ENCODE results near the gene GARIN5B. TPM values are rescaled to one million over a fixed set of nuclear protein-coding genes. Genes with fewer than 3 reads are reported as not detected.

Gene GARIN5B
- total RNA-seq, 3 donors from 2014 or later: not detected

- intact Hi-C loops (cut with DNase I; ENCODE audit: low total_unique reads): no loop called here
These were observed 37.4 kb upstream of the GARIN5B start for GRCh38 chr19:55400281-55401087.

GRCh38 chr19:55398200-55398925 is 35.3 kb upstream of the GARIN5B start:
- intact Hi-C loops (cut with DNase I; ENCODE audit: low total_unique reads): no loop called here
- H3K27ac ChIP-seq: no peak overlapping the region
- H3K36me3 ChIP-seq: no peaks in the 10 kb centered on the region
- TF ChIP-seq CTCF (IDR thresholded peaks at IDR 0.05) (no peak), POLR2A (IDR thresholded peaks at IDR 0.05) (no peak), POLR2AphosphoS5 (IDR thresholded peaks at IDR 0.05) (no peak)
- H3K4me3 ChIP-seq: no peak overlapping the region
- no peaks in the 10 kb centered on the region for H3K9me3 ChIP-seq
- no peaks in the 10 kb centered on the region for H3K27me3 ChIP-seq
- DNase-seq (ENCODE audit: low spot score in 2 of 2): no peak
- H3K4me1 ChIP-seq: no peaks in the 10 kb centered on the region

More at GRCh38 chr19:55400281-55401087, 37.4 kb upstream of the GARIN5B start:
- Histone ChIP-seq H3K27me3 (no peaks in the 10 kb centered on the region), H3K4me3 (no peak overlapping the region), H3K9me3 (no peaks in the 10 kb centered on the region), H3K36me3 (no peaks in the 10 kb centered on the region), H3K4me1 (no peaks in the 10 kb centered on the region), H3K27ac (peak overlapping the region; percentile 26 to 43)
- peak in 1 of 2 donors; percentile 56 for DNase-seq (ENCODE audit: low spot score in 2 of 2)
- no peak for TF ChIP-seq POLR2AphosphoS5 (IDR thresholded peaks at IDR 0.05)
- TF ChIP-seq POLR2A (IDR thresholded peaks at IDR 0.05): no peak
- no peak for TF ChIP-seq CTCF (IDR thresholded peaks at IDR 0.05)

- Histone ChIP-seq H3K36me3 (no peaks in the 10 kb centered on the region), H3K27me3 (no peaks in the 10 kb centered on the region), H3K27ac (no peak overlapping the region), H3K9me3 (no peaks in the 10 kb centered on the region), H3K4me3 (no peak overlapping the region), H3K4me1 (peaks cover 5 to 6% of the 10 kb centered on the region in 2 donors)
- intact Hi-C loops (cut with DNase I; ENCODE audit: low total_unique reads): no loop called here
- TF ChIP-seq POLR2A (IDR thresholded peaks at IDR 0.05): no peak
- no peak for TF ChIP-seq CTCF (IDR thresholded peaks at IDR 0.05)
- TF ChIP-seq POLR2AphosphoS5 (IDR thresholded peaks at IDR 0.05): no peak
- DNase-seq (ENCODE audit: low spot score in 2 of 2): no peak
These were observed 30.0 kb upstream of the GARIN5B start for GRCh38 chr19:55392820-55393761.

GRCh38 chr19:55391702-55392615 is 28.9 kb upstream of the GARIN5B start:
- TF ChIP-seq CTCF (IDR thresholded peaks at IDR 0.05): no peak
- no peak for TF ChIP-seq POLR2AphosphoS5 (IDR thresholded peaks at IDR 0.05)
- TF ChIP-seq POLR2A (IDR thresholded peaks at IDR 0.05): no peak
- no peaks in the 10 kb centered on the region for H3K9me3 ChIP-seq
- no peaks in the 10 kb centered on the region for H3K36me3 ChIP-seq
- no peaks in the 10 kb centered on the region for H3K27me3 ChIP-seq
- intact Hi-C loops (cut with DNase I; ENCODE audit: low total_unique reads): no loop called here
- H3K4me1 ChIP-seq: peaks cover 13 to 17% of the 10 kb centered on the region in 2 donors
- H3K4me3 ChIP-seq: no peak overlapping the region
- no peak overlapping the region for H3K27ac ChIP-seq
- DNase-seq (ENCODE audit: low spot score in 2 of 2): no peak
